ENCODE measurements around the gene ASTN1. TPM values are rescaled to one million over a fixed set of nuclear protein-coding genes. Genes with fewer than 3 reads are reported as not detected.

Gene ASTN1
- total and polyA plus RNA-seq, 2 of the 4 experiments (the other 2 are of a cell fraction), result under 0.01 to 0.07 TPM

- Histone ChIP-seq H2AK5ac (ENCODE audit: low read depth, low read length) (no peak overlapping the region), H3K9ac (ENCODE audit: low read depth, low read length) (no peak overlapping the region), H2BK20ac (ENCODE audit: low read depth, low read length) (no peak overlapping the region), H4K5ac (ENCODE audit: low read depth, low read length) (no peak overlapping the region), H2AK9ac (replicated peaks; ENCODE audit: low read depth, low read length, poor library complexity) (no peak overlapping the region), H3K4me2 (ENCODE audit: low read depth, low read length) (no peak overlapping the region), H3K9me1 (ENCODE audit: insufficient read depth, low read length) (no peaks in the 10 kb centered on the region), H3K23ac (ENCODE audit: low read depth, low read length) (no peak overlapping the region), H3K9me3 (ENCODE audit: control insufficient read depth, insufficient read depth, low read length) (no peaks in the 10 kb centered on the region), H2BK120ac (ENCODE audit: low read depth, low read length) (no peak overlapping the region), H4K91ac (ENCODE audit: insufficient read depth, low read depth, low read length) (no peak overlapping the region), H3K27me3 (ENCODE audit: control insufficient read depth, insufficient read depth, low read length) (no peaks in the 10 kb centered on the region), H3K4me1 (ENCODE audit: control insufficient read depth, insufficient read depth, low read length) (no peaks in the 10 kb centered on the region), H3K56ac (ENCODE audit: extremely low read depth, insufficient read depth, low read length) (no peak overlapping the region), H4K8ac (ENCODE audit: low read depth in 2 of 2, low read length in 2 of 2) (no peak overlapping the region), H3K14ac (replicated peaks; ENCODE audit: low read depth, low read length) (no peak overlapping the region), H3K18ac (ENCODE audit: low read depth, low read length) (no peak overlapping the region), H3K4ac (ENCODE audit: low read depth, low read length) (no peak overlapping the region), H2BK5ac (ENCODE audit: low read depth, low read length, poor library complexity, severe bottlenecking) (no peak overlapping the region), H2AFZ (replicated peaks; ENCODE audit: low read length, poor library complexity) (no peak overlapping the region), H3K79me1 (ENCODE audit: low read depth in 1 of 2, low read length in 2 of 2) (no peaks in the 10 kb centered on the region), H4K20me1 (ENCODE audit: insufficient read depth, low read length) (no peaks in the 10 kb centered on the region), H3K4me3 (ENCODE audit: insufficient read depth, low read depth, low read length) (no peak overlapping the region), H3K36me3 (ENCODE audit: control insufficient read depth, insufficient read depth, low read length) (no peaks in the 10 kb centered on the region), H3K27ac (ENCODE audit: insufficient read depth, low read length) (no peak overlapping the region), H2BK15ac (ENCODE audit: low read depth, low read length) (no peak overlapping the region)
- BruUV-seq (replicated peaks), result no TSS peak
- ATAC-seq (ENCODE audit: low read depth) (no peak), DNase-seq (no peak)
- intact Hi-C loops (cut with micrococcal nuclease) (no loop called here), dilution Hi-C loops (cut with HindIII; ENCODE audit: low sequenced_read_pairs, unreplicated experiment) (no loop called here), in situ Hi-C loops (cut with MboI; ENCODE audit: low sequenced_read_pairs) (no loop called here)
- ChIA-PET CTCF (no interaction called here), POLR2A (ENCODE audit: unreplicated experiment) (no interaction called here)
- no CpG with 5 or more reads among the region's 4 CpGs for WGBS, 2 experiments (ENCODE audit: extremely low coverage in 2 of 2, insufficient read length in 1 of 2)
- TF ChIP-seq BHLHE40 (IDR thresholded peaks at IDR 0.05; ENCODE audit: low read depth, low read length), result no peak
- no peak for TF ChIP-seq MAFK (IDR thresholded peaks at IDR 0.05; ENCODE audit: low read depth, low read length)
- no peak for TF ChIP-seq FOS (IDR thresholded peaks at IDR 0.05; ENCODE audit: low read depth, low read length)
- TF ChIP-seq RAD21 (IDR thresholded peaks at IDR 0.05; ENCODE audit: low read length), result no peak
- no peak for TF ChIP-seq MXI1 (IDR thresholded peaks at IDR 0.05; ENCODE audit: borderline replicate concordance, low read depth, low read length)
- TF ChIP-seq POLR2A (IDR thresholded peaks at IDR 0.05; ENCODE audit: low read depth, low read length), result no peak
- no peak for TF ChIP-seq ELK1 (IDR thresholded peaks at IDR 0.05; ENCODE audit: borderline replicate concordance, low read depth, low read length)
- no peak for TF ChIP-seq SMC3 (IDR thresholded peaks at IDR 0.05; ENCODE audit: low read depth, low read length)
- TF ChIP-seq CTCF (conservative IDR thresholded peaks at IDR 0.05; ENCODE audit: low read depth, low read length), result no peak
- TF ChIP-seq CEBPB (IDR thresholded peaks at IDR 0.05; ENCODE audit: low read depth, low read length), result no peak
- no peak for TF ChIP-seq USF2 (IDR thresholded peaks at IDR 0.05; ENCODE audit: low read depth, low read length)
- no peak for TF ChIP-seq CHD1 (IDR thresholded peaks at IDR 0.05; ENCODE audit: low read depth, low read length)
- TF ChIP-seq RCOR1 (IDR thresholded peaks at IDR 0.05; ENCODE audit: insufficient replicate concordance, low read length), result no peak
- no peak for TF ChIP-seq NFE2L2 (IDR thresholded peaks at IDR 0.05; ENCODE audit: low read depth, low read length)
- TF ChIP-seq RFX5 (IDR thresholded peaks at IDR 0.05; ENCODE audit: low read depth, low read length), result no peak
Measured at GRCh38 chr1:177118901-177119300, 45.6 kb downstream of the ASTN1 start.

Measured in IMR-90 (cell line).